CD8-positive, alpha-beta memory T cell (primary cell): ENCODE results near the gene HOXD12. TPM values are rescaled to one million over a fixed set of nuclear protein-coding genes. Genes with fewer than 3 reads are reported as not detected.

Experiments
- CTCF ChIA-PET: fragments of 350-600 bp; sonication (Branson Sonifier 250); formaldehyde crosslinking; loops from one replicate; lab custom pipeline; 2021; ENCODE audit warnings: antibody characterized with exemption; lab: Charles Lee
- POLR2A ChIA-PET: fragments of 350-600 bp; sonication (Branson Sonifier 250); formaldehyde crosslinking; loops from one replicate; lab custom pipeline; 2021; ENCODE audit warnings: antibody characterized with exemption; lab: Charles Lee
- DNase-seq, 5 donors: peaks; one replicate each; pipeline versions ENCODE4 v3.0.0 to v3.0.0-alpha.2; 2020 to 2022; ENCODE audit warnings: mixed read lengths in 1 of 5
- H3K27ac ChIP-seq: one replicate; pipeline ENCODE4 v1.7.0; 2013; ENCODE audit warnings: low read depth, mild to moderate bottlenecking, low read length, moderate library complexity
- H3K27me3 ChIP-seq: 2 replicates; pipeline ENCODE4 v1.7.0; 2013; ENCODE audit warnings: low read length, mild to moderate bottlenecking; ENCODE audit not compliant: insufficient read depth, poor library complexity, severe bottlenecking
- H3K36me3 ChIP-seq: 2 replicates; pipeline ENCODE4 v1.7.0; 2013; ENCODE audit warnings: mild to moderate bottlenecking, low read length, moderate library complexity; ENCODE audit not compliant: insufficient read depth
- H3K4me1 ChIP-seq: 2 replicates; pipeline ENCODE4 v1.7.0; 2013; ENCODE audit warnings: mild to moderate bottlenecking, low read length, moderate library complexity; ENCODE audit not compliant: insufficient read depth
- H3K4me3 ChIP-seq: 2 replicates; pipeline ENCODE4 v1.7.0; 2013; ENCODE audit warnings: mild to moderate bottlenecking, low read length
- H3K9me3 ChIP-seq: 2 replicates; pipeline ENCODE4 v1.7.0; 2013; ENCODE audit warnings: mild to moderate bottlenecking, low read length
- H3K27ac Mint-ChIP-seq, 8 donors: one replicate each; pipeline ENCODE4 v1.8.0; 2020 to 2021; ENCODE audit warnings: mixed read lengths in 8 of 8, mild to moderate bottlenecking in 6 of 8, inconsistent platforms in 3 of 8, moderate library complexity in 3 of 8
- H3K27me3 Mint-ChIP-seq, 2 donors: one replicate each; pipeline ENCODE4 v1.8.0; 2020 to 2021; ENCODE audit warnings: mixed read lengths in 2 of 2, mild to moderate bottlenecking in 1 of 2, moderate library complexity in 1 of 2
- H3K36me3 Mint-ChIP-seq, 3 donors: one replicate each; pipeline ENCODE4 v1.8.0; 2020 to 2021; ENCODE audit warnings: mixed read lengths in 3 of 3, inconsistent platforms in 1 of 3, mild to moderate bottlenecking in 1 of 3
- H3K4me1 Mint-ChIP-seq, 3 donors: one replicate each; pipeline ENCODE4 v1.8.0; 2020 to 2021; ENCODE audit warnings: mixed read lengths in 3 of 3, inconsistent platforms in 1 of 3, mild to moderate bottlenecking in 1 of 3
- H3K4me3 Mint-ChIP-seq, 7 donors: one replicate each; pipeline ENCODE4 v1.8.0; 2020 to 2021; ENCODE audit warnings: mixed read lengths in 7 of 7, mild to moderate bottlenecking in 6 of 7, moderate library complexity in 4 of 7, inconsistent platforms in 2 of 7
- H3K9me3 Mint-ChIP-seq, 5 donors: one replicate each; pipeline ENCODE4 v1.8.0; 2020 to 2022; ENCODE audit warnings: mixed read lengths in 5 of 5, mild to moderate bottlenecking in 3 of 5, moderate library complexity in 2 of 5, inconsistent platforms in 1 of 5
- polyA plus RNA-seq: library from polyadenylated mRNA; unstranded; fragments of 300-500 nt; fragmentation: Illumina TruSeq; gene quantifications from one replicate; pipeline ENCODE4 v1.2.3, GENCODE V29; 2021
- total RNA-seq, 2 experiments: library from RNA; stranded (reverse); gene quantifications; one replicate each; pipeline ENCODE4 v1.2.3, GENCODE V29; 2021

Gene HOXD12
- total and polyA plus RNA-seq, 3 experiments from 2014 or later, result not detected

GRCh38 chr2:176128172-176128981 is 28.8 kb downstream of the HOXD12 start:
- H3K9me3 Mint-ChIP-seq, result peaks cover 5 to 29% (median 20%) of the 10 kb centered on the region in 5 donors
- peaks cover 87% of the 10 kb centered on the region for H3K27me3 ChIP-seq
- H3K4me1 ChIP-seq, result peaks cover 20% of the 10 kb centered on the region
- H3K4me1 Mint-ChIP-seq, result peaks cover 37 to 56% (median 42%) of the 10 kb centered on the region in 3 donors
- CTCF ChIA-PET, result interaction anchor here (1.3 to 6.0 kb wide), 10 partner anchors 12 to 1021 kb away, joined by 3 to 79 read pairs (median 14); no protein-coding TSS in a partner anchor
- peak overlapping the region in 6 of 7 donors; percentile 59 to 81 (median 72) for H3K4me3 Mint-ChIP-seq
- H3K36me3 ChIP-seq, result no peaks in the 10 kb centered on the region
- H3K9me3 ChIP-seq, result no peaks in the 10 kb centered on the region
- DNase-seq, result no peak
- POLR2A ChIA-PET, result interaction anchor here (0.6 kb wide), 2 partner anchors 84 to 543 kb away, joined by 3 read pairs; no protein-coding TSS in a partner anchor
- peak overlapping the region in 5 of 8 donors; percentile 37 to 85 (median 67) for H3K27ac Mint-ChIP-seq
- no peaks in the 10 kb centered on the region for H3K36me3 Mint-ChIP-seq
- peaks cover 85 to 87% of the 10 kb centered on the region in 2 donors for H3K27me3 Mint-ChIP-seq
- H3K4me3 ChIP-seq, result no peak overlapping the region
- H3K27ac ChIP-seq, result no peak overlapping the region

GRCh38 chr2:176128982-176129796 is 29.6 kb downstream of the HOXD12 start, which contains the start of gene HOXD8:
TSS of gene HOXD8 (plus strand) at chr2:176129705. CDS start at chr2:176130367, 662 bp downstream.
- CTCF ChIA-PET, result interaction anchor here (3.0 to 6.0 kb wide), 3 partner anchors 326 to 1020 kb away, joined by 29 to 79 read pairs (median 32); no protein-coding TSS in a partner anchor
- H3K36me3 Mint-ChIP-seq, result no peaks in the 10 kb centered on the region
- H3K4me3 Mint-ChIP-seq, result peak within 1 kb of the TSS; percentile 60 to 92 (median 78)
- H3K9me3 Mint-ChIP-seq, result peaks cover 5 to 29% (median 21%) of the 10 kb centered on the region in 5 donors
- H3K27ac Mint-ChIP-seq, result peak within 1 kb of the TSS in 4 of 8 donors; percentile 56 to 85 (median 66)
- peaks cover 31 to 48% (median 36%) of the 10 kb centered on the region in 3 donors for H3K4me1 Mint-ChIP-seq
- H3K27me3 Mint-ChIP-seq, result peaks cover 86 to 87% of the 10 kb centered on the region in 2 donors
- DNase-seq, result no peak
- Histone ChIP-seq H3K4me1 (peaks cover 20% of the 10 kb centered on the region), H3K4me3 (no peak within 1 kb of the TSS), H3K27ac (no peak within 1 kb of the TSS), H3K9me3 (no peaks in the 10 kb centered on the region), H3K27me3 (peaks cover 88% of the 10 kb centered on the region), H3K36me3 (no peaks in the 10 kb centered on the region)
- POLR2A ChIA-PET, result no interaction called here

GRCh38 chr2:176129813-176130146 is 30.2 kb downstream of the HOXD12 start:
- ChIA-PET POLR2A (no interaction called here), CTCF (no interaction called here)
- Histone ChIP-seq H3K4me3 (no peak overlapping the region), H3K27ac (no peak overlapping the region), H3K9me3 (no peaks in the 10 kb centered on the region), H3K27me3 (peaks cover 88% of the 10 kb centered on the region), H3K4me1 (peaks cover 20% of the 10 kb centered on the region), H3K36me3 (no peaks in the 10 kb centered on the region)
- no peak for DNase-seq
- no peaks in the 10 kb centered on the region for H3K36me3 Mint-ChIP-seq
- no peak overlapping the region for H3K27ac Mint-ChIP-seq
- H3K4me1 Mint-ChIP-seq, result peaks cover 31 to 45% (median 36%) of the 10 kb centered on the region in 3 donors
- H3K27me3 Mint-ChIP-seq, result peaks cover 82 to 87% of the 10 kb centered on the region in 2 donors
- H3K9me3 Mint-ChIP-seq, result peaks cover 5 to 29% (median 21%) of the 10 kb centered on the region in 5 donors
- peak overlapping the region in 5 of 7 donors; percentile 8 to 63 (median 39) for H3K4me3 Mint-ChIP-seq

- no peaks in the 10 kb centered on the region for H3K36me3 ChIP-seq
- Mint-ChIP-seq H3K4me1 (peaks cover 31 to 48% (median 38%) of the 10 kb centered on the region in 3 donors), H3K36me3 (no peaks in the 10 kb centered on the region), H3K9me3 (peaks cover 5 to 33% (median 21%) of the 10 kb centered on the region in 5 donors), H3K27ac (peak overlapping the region in 2 of 8 donors; percentile 13 to 71), H3K27me3 (peaks cover 79 to 87% of the 10 kb centered on the region in 2 donors), H3K4me3 (peak overlapping the region; percentile 60 to 92 (median 78))
- ChIA-PET POLR2A (no interaction called here), CTCF (interaction anchor here (0.9 to 2.4 kb wide), 3 partner anchors 13 to 325 kb away, joined by 3 to 14 read pairs (median 3); no protein-coding TSS in a partner anchor)
- H3K9me3 ChIP-seq, result no peaks in the 10 kb centered on the region
- H3K27me3 ChIP-seq, result peaks cover 88% of the 10 kb centered on the region
- H3K4me1 ChIP-seq, result peaks cover 20% of the 10 kb centered on the region
- H3K4me3 ChIP-seq, result no peak overlapping the region
- no peak overlapping the region for H3K27ac ChIP-seq
- peak in 2 of 5 donors; percentile 27 to 30 for DNase-seq
Measured at GRCh38 chr2:176130147-176130956, 30.8 kb downstream of the HOXD12 start.

GRCh38 chr2:176130957-176131847 is 31.6 kb downstream of the HOXD12 start:
- CTCF ChIA-PET, result interaction anchor here (0.9 to 2.4 kb wide), 9 partner anchors 9 to 1017 kb away, joined by 3 to 14 read pairs (median 3); partner anchors contain the start of gene HOXD9
- Histone ChIP-seq H3K4me1 (peaks cover 26% of the 10 kb centered on the region), H3K9me3 (no peaks in the 10 kb centered on the region), H3K4me3 (no peak overlapping the region), H3K27me3 (peaks cover 88% of the 10 kb centered on the region), H3K27ac (no peak overlapping the region), H3K36me3 (no peaks in the 10 kb centered on the region)
- Mint-ChIP-seq H3K9me3 (peaks cover 5 to 38% (median 21%) of the 10 kb centered on the region in 5 donors), H3K27ac (peak overlapping the region in 4 of 8 donors; percentile 13 to 85 (median 52)), H3K4me3 (peak overlapping the region; percentile 60 to 92 (median 78)), H3K27me3 (peaks cover 80 to 87% of the 10 kb centered on the region in 2 donors), H3K36me3 (no peaks in the 10 kb centered on the region), H3K4me1 (peaks cover 35 to 57% (median 46%) of the 10 kb centered on the region in 3 donors)
- POLR2A ChIA-PET, result no interaction called here
- no peak for DNase-seq

GRCh38 chr2:176131848-176132158 is 32.2 kb downstream of the HOXD12 start:
- Histone ChIP-seq H3K9me3 (no peaks in the 10 kb centered on the region), H3K4me3 (no peak overlapping the region), H3K36me3 (no peaks in the 10 kb centered on the region), H3K27me3 (peaks cover 87% of the 10 kb centered on the region), H3K4me1 (peaks cover 32% of the 10 kb centered on the region), H3K27ac (no peak overlapping the region)
- peaks cover 5 to 38% (median 23%) of the 10 kb centered on the region in 5 donors for H3K9me3 Mint-ChIP-seq
- ChIA-PET POLR2A (no interaction called here), CTCF (interaction anchor here (1.2 to 2.4 kb wide), 8 partner anchors 10 to 1017 kb away, joined by 3 to 14 read pairs (median 4); partner anchors contain the start of gene HOXD9)
- peak overlapping the region in 1 of 8 donors; percentile 13 for H3K27ac Mint-ChIP-seq
- peak overlapping the region in 6 of 7 donors; percentile 77 to 89 (median 82) for H3K4me3 Mint-ChIP-seq
- H3K36me3 Mint-ChIP-seq, result no peaks in the 10 kb centered on the region
- peaks cover 35 to 58% (median 49%) of the 10 kb centered on the region in 3 donors for H3K4me1 Mint-ChIP-seq
- DNase-seq, result no peak
- H3K27me3 Mint-ChIP-seq, result peaks cover 76 to 85% of the 10 kb centered on the region in 2 donors
